AG04450 (cell line): ENCODE data around the gene COX17. TPM values are rescaled to one million over a fixed set of nuclear protein-coding genes. Genes with fewer than 3 reads are reported as not detected.

ENCODE experiments used
- CTCF ChIA-PET: fragments of 300-600, 350-600 bp; formaldehyde crosslinking; extraction: SDS; loops from one replicate; lab custom pipeline; 2022; ENCODE audit warnings: antibody characterized with exemption, inconsistent platforms; lab: Charles Lee
- POLR2A ChIA-PET: fragments of 350-600 bp; formaldehyde crosslinking; extraction: SDS; loops from one replicate; lab custom pipeline; 2021; ENCODE audit warnings: antibody characterized with exemption, inconsistent platforms; lab: Yijun Ruan, JAX
- DNase-seq: peaks from one replicate; pipeline ENCODE4 v3.0.0-alpha.2; 2011; ENCODE audit warnings: low read depth, low spot score
- H3K27ac ChIP-seq: one replicate; pipeline ENCODE4 v1.5.1; 2012; ENCODE audit warnings: low read depth, low read length, control low read depth
- H3K27me3 ChIP-seq: one replicate; pipeline ENCODE4 v1.6.0; 2012; ENCODE audit warnings: low read length; ENCODE audit not compliant: control insufficient read depth, insufficient read depth
- H3K4me3 ChIP-seq: 2 replicates; pipeline ENCODE4 v1.5.1; 2011; ENCODE audit warnings: mild to moderate bottlenecking, low read depth, low read length, control low read depth
- H3K9me3 ChIP-seq: 2 replicates; pipeline ENCODE4 v1.5.1; 2012; ENCODE audit warnings: low read length; ENCODE audit not compliant: control insufficient read depth, insufficient read depth
- polyA plus RNA-seq: library from polyadenylated mRNA; depleted of rRNA; stranded (reverse); fragments of >200 nt; gene quantifications from 2 replicates; pipeline ENCODE4 v1.2.3, GENCODE V29; 2011
- TF ChIP-seq, protein P1 (sequence below): IDR thresholded peaks from 2 replicates; pipeline ENCODE4 v1.5.1; 2011; ENCODE audit warnings: low read depth, low read length, control low read depth, inconsistent platforms

The COX17 gene
- polyA plus RNA-seq, 1 experiment = 19.2 TPM

DNA sequence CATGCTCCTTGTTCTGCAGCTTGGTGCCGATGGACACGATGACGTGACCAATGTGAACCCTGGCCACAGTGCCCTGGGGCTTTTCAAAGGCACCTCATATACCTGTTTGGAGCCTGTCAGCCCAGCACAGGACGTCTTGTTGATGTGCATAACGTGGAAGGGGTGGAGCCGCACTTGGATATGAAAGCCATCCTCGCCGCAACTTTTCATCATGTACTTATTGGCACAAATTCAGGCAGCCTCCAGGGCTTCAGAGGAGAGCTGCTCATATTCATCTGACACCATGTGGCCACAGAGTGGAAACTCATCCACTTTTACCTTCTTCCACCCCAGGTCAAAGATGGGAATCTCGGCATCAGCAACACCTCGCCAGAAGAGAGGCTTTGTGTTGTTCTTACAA, 41.5 kb downstream of the COX17 start:
- CTCF ChIA-PET = interaction anchor here (1.1 kb wide), 1 partner anchor 25 kb away, joined by 3 read pairs; no protein-coding TSS in a partner anchor
- POLR2A ChIA-PET = no interaction called here
- no peaks in the 10 kb centered on the region for H3K9me3 ChIP-seq

DNA sequence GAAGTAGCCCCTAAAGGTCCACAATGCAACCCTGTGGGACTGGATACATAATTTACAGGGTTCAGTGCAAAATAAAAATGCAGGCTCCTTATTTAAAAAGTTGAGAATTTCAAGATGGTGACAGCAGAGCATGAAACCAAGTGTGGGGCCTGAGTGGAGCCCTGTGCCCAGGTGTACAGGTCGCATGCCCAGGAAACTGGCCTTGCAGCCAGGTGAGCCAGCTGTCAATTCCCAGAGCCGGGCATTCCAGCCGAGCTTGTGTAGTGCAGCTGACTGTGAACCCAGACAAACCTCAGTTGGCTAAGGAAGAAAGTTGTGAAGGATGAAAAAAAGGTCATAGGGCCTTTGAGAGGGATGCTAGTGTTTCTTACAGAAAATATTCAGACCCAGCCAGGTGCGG, 44.4 kb downstream of the COX17 start:
- no peaks in the 10 kb centered on the region for H3K9me3 ChIP-seq
- ChIA-PET POLR2A (no interaction called here), CTCF (no interaction called here)
- H3K27ac ChIP-seq = no peak overlapping the region
- peaks cover 2% of the 10 kb centered on the region for H3K27me3 ChIP-seq
- no peak overlapping the region for H3K4me3 ChIP-seq
- DNase-seq = no peak
- TF ChIP-seq, protein P1, sequence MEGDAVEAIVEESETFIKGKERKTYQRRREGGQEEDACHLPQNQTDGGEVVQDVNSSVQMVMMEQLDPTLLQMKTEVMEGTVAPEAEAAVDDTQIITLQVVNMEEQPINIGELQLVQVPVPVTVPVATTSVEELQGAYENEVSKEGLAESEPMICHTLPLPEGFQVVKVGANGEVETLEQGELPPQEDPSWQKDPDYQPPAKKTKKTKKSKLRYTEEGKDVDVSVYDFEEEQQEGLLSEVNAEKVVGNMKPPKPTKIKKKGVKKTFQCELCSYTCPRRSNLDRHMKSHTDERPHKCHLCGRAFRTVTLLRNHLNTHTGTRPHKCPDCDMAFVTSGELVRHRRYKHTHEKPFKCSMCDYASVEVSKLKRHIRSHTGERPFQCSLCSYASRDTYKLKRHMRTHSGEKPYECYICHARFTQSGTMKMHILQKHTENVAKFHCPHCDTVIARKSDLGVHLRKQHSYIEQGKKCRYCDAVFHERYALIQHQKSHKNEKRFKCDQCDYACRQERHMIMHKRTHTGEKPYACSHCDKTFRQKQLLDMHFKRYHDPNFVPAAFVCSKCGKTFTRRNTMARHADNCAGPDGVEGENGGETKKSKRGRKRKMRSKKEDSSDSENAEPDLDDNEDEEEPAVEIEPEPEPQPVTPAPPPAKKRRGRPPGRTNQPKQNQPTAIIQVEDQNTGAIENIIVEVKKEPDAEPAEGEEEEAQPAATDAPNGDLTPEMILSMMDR = no peak

More for the DNA sequence above, 41.5 kb downstream of the COX17 start:
- Histone ChIP-seq H3K4me3 (no peak overlapping the region), H3K27ac (no peak overlapping the region), H3K27me3 (no peaks in the 10 kb centered on the region)
- TF ChIP-seq, protein P1 = no peak
- no peak for DNase-seq

DNA sequence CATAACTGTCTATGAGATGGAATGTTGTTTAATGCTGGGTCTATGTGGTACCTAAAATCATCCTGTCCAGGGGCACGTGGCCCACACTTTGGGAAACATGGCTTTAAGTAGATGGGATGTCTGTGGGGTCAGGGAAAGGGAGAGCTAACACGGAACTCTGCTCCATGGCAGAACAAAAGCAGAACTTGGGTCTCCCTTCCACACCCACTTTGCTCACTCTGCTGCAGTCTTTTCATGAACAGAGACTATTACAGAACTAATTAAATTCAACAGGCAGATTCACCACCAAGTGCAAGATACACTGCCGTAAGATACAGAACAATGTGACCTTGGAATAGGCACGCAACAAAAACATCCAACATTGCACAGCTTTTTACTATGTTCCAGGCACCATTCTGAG, 45.0 kb downstream of the COX17 start:
- TF ChIP-seq, protein P1 = no peak
- H3K27me3 ChIP-seq = peaks cover 4% of the 10 kb centered on the region
- no peak overlapping the region for H3K4me3 ChIP-seq
- no peak for DNase-seq
- H3K27ac ChIP-seq = no peak overlapping the region
- H3K9me3 ChIP-seq = no peaks in the 10 kb centered on the region
- ChIA-PET POLR2A (no interaction called here), CTCF (no interaction called here)

DNA sequence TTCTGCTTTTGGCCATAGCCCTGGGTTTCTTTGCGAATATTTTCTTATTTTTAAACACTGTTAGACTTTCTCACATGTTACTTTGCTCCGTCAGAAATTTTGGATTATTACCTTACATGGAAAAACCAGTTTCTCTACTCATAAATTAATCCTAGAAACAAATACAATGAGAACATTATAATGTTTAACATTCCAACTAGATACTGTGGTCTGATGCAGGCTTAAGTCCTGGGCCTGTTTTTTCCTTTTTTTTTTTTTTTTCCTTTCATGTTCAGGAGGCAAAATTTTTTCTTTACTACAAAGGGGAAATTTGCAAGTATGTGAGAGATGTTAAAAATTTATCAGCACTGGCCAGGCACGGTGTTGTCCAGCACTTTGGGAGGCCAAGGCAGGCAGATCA, 45.7 kb downstream of the COX17 start:
- Histone ChIP-seq H3K9me3 (no peaks in the 10 kb centered on the region), H3K27ac (no peak overlapping the region), H3K4me3 (no peak overlapping the region), H3K27me3 (peaks cover 4% of the 10 kb centered on the region)
- TF ChIP-seq, protein P1 = no peak
- CTCF ChIA-PET = no interaction called here
- no peak for DNase-seq
- POLR2A ChIA-PET = no interaction called here

DNA sequence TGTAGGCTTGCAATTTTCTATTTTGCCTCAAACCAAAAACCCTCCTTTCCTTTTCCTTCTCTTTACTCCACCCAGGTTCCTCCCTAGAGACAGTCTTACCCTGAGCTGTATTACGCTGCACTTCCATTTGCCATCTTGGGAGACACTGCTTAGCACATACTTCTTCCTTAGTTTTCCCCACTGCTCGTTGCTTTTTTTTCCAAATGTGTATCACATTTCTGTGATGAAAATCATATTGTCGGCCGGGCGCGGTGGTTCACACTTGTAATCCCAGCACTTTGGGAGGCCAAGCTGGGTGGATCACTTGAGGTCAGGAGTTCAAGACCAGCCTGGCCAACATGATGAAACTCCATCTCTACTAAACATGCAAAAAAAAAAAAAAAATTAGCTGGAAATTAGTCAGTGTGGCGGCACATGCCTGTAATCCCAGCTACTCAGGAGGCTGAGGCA, 46.3 kb downstream of the COX17 start:
- ChIA-PET CTCF (no interaction called here), POLR2A (no interaction called here)
- Histone ChIP-seq H3K27me3 (peaks cover 7% of the 10 kb centered on the region), H3K9me3 (no peaks in the 10 kb centered on the region), H3K4me3 (no peak overlapping the region), H3K27ac (no peak overlapping the region)
- TF ChIP-seq, protein P1 = no peak
- DNase-seq = no peak
